ENCODE measurements around the gene NDE1.
"Not testable (repeated sequence)": the region's sequence is repeated elsewhere in the genome, so short reads cannot be mapped to it uniquely, and the experiment has no call there.

DNA sequence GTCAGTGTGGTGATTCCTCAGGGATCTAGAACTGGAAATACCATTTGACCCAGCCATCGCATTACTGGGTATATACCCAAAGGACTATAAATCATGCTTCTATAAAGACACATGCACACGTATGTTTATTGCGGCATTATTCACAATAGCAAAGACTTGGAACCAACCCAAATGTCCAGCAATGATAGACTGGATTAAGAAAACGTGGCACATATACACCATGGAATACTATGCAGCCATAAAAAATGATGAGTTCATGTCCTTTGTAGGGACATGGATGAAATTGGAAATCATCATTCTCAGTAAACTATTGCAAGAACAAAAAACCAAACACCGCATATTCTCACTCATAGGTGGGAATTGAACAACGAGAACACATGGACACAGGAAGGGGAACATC lies 5.5 kb downstream of the NDE1 start:
- TF ChIP-seq, protein P1, sequence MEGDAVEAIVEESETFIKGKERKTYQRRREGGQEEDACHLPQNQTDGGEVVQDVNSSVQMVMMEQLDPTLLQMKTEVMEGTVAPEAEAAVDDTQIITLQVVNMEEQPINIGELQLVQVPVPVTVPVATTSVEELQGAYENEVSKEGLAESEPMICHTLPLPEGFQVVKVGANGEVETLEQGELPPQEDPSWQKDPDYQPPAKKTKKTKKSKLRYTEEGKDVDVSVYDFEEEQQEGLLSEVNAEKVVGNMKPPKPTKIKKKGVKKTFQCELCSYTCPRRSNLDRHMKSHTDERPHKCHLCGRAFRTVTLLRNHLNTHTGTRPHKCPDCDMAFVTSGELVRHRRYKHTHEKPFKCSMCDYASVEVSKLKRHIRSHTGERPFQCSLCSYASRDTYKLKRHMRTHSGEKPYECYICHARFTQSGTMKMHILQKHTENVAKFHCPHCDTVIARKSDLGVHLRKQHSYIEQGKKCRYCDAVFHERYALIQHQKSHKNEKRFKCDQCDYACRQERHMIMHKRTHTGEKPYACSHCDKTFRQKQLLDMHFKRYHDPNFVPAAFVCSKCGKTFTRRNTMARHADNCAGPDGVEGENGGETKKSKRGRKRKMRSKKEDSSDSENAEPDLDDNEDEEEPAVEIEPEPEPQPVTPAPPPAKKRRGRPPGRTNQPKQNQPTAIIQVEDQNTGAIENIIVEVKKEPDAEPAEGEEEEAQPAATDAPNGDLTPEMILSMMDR (IDR thresholded peaks at IDR 0.05; ENCODE audit: low read length) = not testable (repeated sequence)
- not testable (repeated sequence) for TF ChIP-seq EZH2 (optimal IDR thresholded peaks at IDR 0.05; ENCODE audit: low read depth, low read length)
